Neural progenitor cell (in vitro differentiated cells): ENCODE results near the gene C4orf50. TPM values are rescaled to one million over a fixed set of nuclear protein-coding genes. Genes with fewer than 3 reads are reported as not detected.

ENCODE experiments used
- DNase-seq: peaks from one replicate; pipeline ENCODE4 v3.0.0-alpha.2; 2016; ENCODE audit warnings: low spot score
- H2AFZ ChIP-seq: fragments of 200-600 bp; sonication (generic); replicated peaks from 2 replicates; pipeline ENCODE4 v1.6.1; 2016; ENCODE audit warnings: antibody characterized with exemption
- H3F3A ChIP-seq: fragments of 200-600 bp; sonication (generic); 2 replicates; pipeline ENCODE4 v1.6.1; 2016; ENCODE audit warnings: antibody characterized with exemption, low read depth
- H3K27ac ChIP-seq: fragments of 200-600 bp; sonication (generic); 2 replicates; pipeline ENCODE4 v1.5.1; 2016; ENCODE audit warnings: mild to moderate bottlenecking
- H3K27me3 ChIP-seq: fragments of 200-600 bp; sonication (generic); 2 replicates; pipeline ENCODE4 v1.6.1; 2016; ENCODE audit warnings: mild to moderate bottlenecking, moderate library complexity
- H3K36me3 ChIP-seq: fragments of 200-600 bp; sonication (generic); 2 replicates; pipeline ENCODE4 v1.5.1; 2016
- H3K4me1 ChIP-seq: fragments of 200-600 bp; sonication (generic); 2 replicates; pipeline ENCODE4 v1.6.1; 2016; ENCODE audit warnings: mixed run types
- H3K4me2 ChIP-seq: fragments of 200-600 bp; sonication (generic); 2 replicates; pipeline ENCODE4 v1.6.1; 2016
- H3K4me3 ChIP-seq: fragments of 200-600 bp; sonication (generic); 2 replicates; pipeline ENCODE4 v1.5.1; 2016
- H3K79me2 ChIP-seq: fragments of 200-600 bp; sonication (generic); 2 replicates; pipeline ENCODE4 v1.6.1; 2016; ENCODE audit warnings: low read depth
- H3K9ac ChIP-seq: fragments of 200-600 bp; sonication (generic); 2 replicates; pipeline ENCODE4 v1.6.1; 2016
- H3K9me3 ChIP-seq: fragments of 200-600 bp; sonication (generic); 2 replicates; pipeline ENCODE4 v1.5.1; 2016; ENCODE audit warnings: low read depth
- H4K20me1 ChIP-seq: fragments of 200-600 bp; sonication (generic); 2 replicates; pipeline ENCODE4 v1.6.1; 2016; ENCODE audit warnings: low read depth
- H3K27ac Mint-ChIP-seq: 3 replicates; pipeline ENCODE4 v1.8.0; 2021; ENCODE audit warnings: mixed read lengths
- H3K27me3 Mint-ChIP-seq: 2 replicates; pipeline ENCODE4 v1.8.0; 2022; ENCODE audit warnings: low read depth, mild to moderate bottlenecking, inconsistent platforms, moderate library complexity, mixed read lengths; ENCODE audit not compliant: insufficient read depth
- H3K36me3 Mint-ChIP-seq: 3 replicates; pipeline ENCODE4 v1.8.0; 2021; ENCODE audit warnings: mixed read lengths
- H3K4me1 Mint-ChIP-seq: 3 replicates; pipeline ENCODE4 v1.8.0; 2021; ENCODE audit warnings: mixed read lengths
- H3K4me3 Mint-ChIP-seq: 3 replicates; pipeline ENCODE4 v1.8.0; 2021; ENCODE audit warnings: mild to moderate bottlenecking, moderate library complexity, mixed read lengths
- H3K9me3 Mint-ChIP-seq: 3 replicates; pipeline ENCODE4 v1.8.0; 2020; ENCODE audit warnings: mixed read lengths
- CTCF ChIP-seq: fragments of 200-600 bp; sonication (generic); IDR thresholded peaks from 2 replicates; pipeline ENCODE4 v1.5.1; 2017; ENCODE audit warnings: antibody characterized with exemption, mild to moderate bottlenecking
- EZH2 ChIP-seq: fragments of 200-600 bp; sonication (generic); IDR thresholded peaks from 2 replicates; pipeline ENCODE4 v1.6.1; 2017; ENCODE audit warnings: antibody characterized with exemption, mild to moderate bottlenecking, moderate library complexity
- EZH2phosphoT487 ChIP-seq: fragments of 200-600 bp; sonication (generic); IDR thresholded peaks from 2 replicates; pipeline ENCODE4 v1.6.1; 2017; ENCODE audit warnings: antibody characterized with exemption
- total RNA-seq: library from RNA; depleted of rRNA; stranded (reverse); fragments of >200 nt; gene quantifications from 2 replicates; pipeline ENCODE4 v1.2.3, GENCODE V29; 2015; ENCODE audit warnings: low replicate concordance

C4orf50 gene
- total RNA-seq, 1 donor from 2014 or later = 0.32 TPM

DNA sequence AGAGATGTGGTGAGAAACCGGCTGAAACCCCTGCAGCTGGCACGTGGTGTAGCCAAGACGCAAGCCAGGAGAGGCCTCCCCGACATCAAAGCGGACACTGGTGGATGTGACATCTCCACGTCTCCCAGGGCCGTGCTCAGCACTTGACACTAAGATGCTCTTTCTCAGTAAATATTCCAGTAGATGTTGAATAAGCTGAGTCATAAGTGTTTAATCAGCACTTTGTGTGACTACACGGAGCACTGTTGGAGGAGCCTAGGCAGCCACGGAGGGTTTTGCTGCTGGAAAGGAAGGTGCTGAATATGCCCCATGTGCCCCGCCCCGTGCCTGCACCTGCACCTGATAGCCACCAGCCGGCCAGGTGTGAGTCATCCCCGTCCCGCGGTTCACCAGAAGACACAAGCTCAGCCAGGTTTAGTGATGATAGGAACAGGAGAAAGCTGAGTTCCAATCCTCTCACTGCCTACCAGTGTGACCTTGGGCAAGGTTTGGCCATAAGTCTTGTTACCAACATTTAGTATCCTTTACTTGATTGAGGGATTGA lies 29.0 kb upstream of the C4orf50 start:
- DNase-seq = no peak
- H3K36me3 Mint-ChIP-seq = no peaks in the 10 kb centered on the region
- H3K9me3 Mint-ChIP-seq = no peaks in the 10 kb centered on the region
- no peak overlapping the region for H2AFZ ChIP-seq
- no peak overlapping the region for H3K4me2 ChIP-seq
- H3K9me3 ChIP-seq = no peaks in the 10 kb centered on the region
- H3K27ac ChIP-seq = no peak overlapping the region
- no peaks in the 10 kb centered on the region for H3F3A ChIP-seq
- no peak overlapping the region for H3K4me3 Mint-ChIP-seq
- H3K4me1 ChIP-seq = peaks cover 5% of the 10 kb centered on the region
- H4K20me1 ChIP-seq = no peaks in the 10 kb centered on the region
- H3K4me1 Mint-ChIP-seq = peaks cover 5% of the 10 kb centered on the region
- no peak overlapping the region for H3K9ac ChIP-seq
- H3K4me3 ChIP-seq = no peak overlapping the region
- no peaks in the 10 kb centered on the region for H3K36me3 ChIP-seq
- H3K27me3 Mint-ChIP-seq = peaks cover 2% of the 10 kb centered on the region
- no peak overlapping the region for H3K27ac Mint-ChIP-seq
- TF ChIP-seq EZH2phosphoT487 (no peak), CTCF (no peak), EZH2 (no peak)
- no peaks in the 10 kb centered on the region for H3K79me2 ChIP-seq
- no peaks in the 10 kb centered on the region for H3K27me3 ChIP-seq

GRCh38 chr4:6046526-6047129 lies 28.4 kb upstream of the C4orf50 start:
- Histone ChIP-seq H3K9me3 (no peaks in the 10 kb centered on the region), H2AFZ (no peak overlapping the region), H4K20me1 (no peaks in the 10 kb centered on the region), H3K27ac (no peak overlapping the region), H3K36me3 (no peaks in the 10 kb centered on the region), H3K27me3 (no peaks in the 10 kb centered on the region), H3K9ac (no peak overlapping the region), H3K4me2 (no peak overlapping the region), H3F3A (no peaks in the 10 kb centered on the region), H3K4me3 (no peak overlapping the region), H3K79me2 (no peaks in the 10 kb centered on the region), H3K4me1 (peaks cover 5% of the 10 kb centered on the region)
- no peaks in the 10 kb centered on the region for H3K36me3 Mint-ChIP-seq
- H3K9me3 Mint-ChIP-seq = no peaks in the 10 kb centered on the region
- TF ChIP-seq EZH2phosphoT487 = no peak
- TF ChIP-seq EZH2 = no peak
- TF ChIP-seq CTCF = no peak
- no peak overlapping the region for H3K4me3 Mint-ChIP-seq
- H3K27ac Mint-ChIP-seq = no peak overlapping the region
- H3K27me3 Mint-ChIP-seq = peaks cover 2% of the 10 kb centered on the region
- no peak for DNase-seq
- H3K4me1 Mint-ChIP-seq = peaks cover 5% of the 10 kb centered on the region

DNA sequence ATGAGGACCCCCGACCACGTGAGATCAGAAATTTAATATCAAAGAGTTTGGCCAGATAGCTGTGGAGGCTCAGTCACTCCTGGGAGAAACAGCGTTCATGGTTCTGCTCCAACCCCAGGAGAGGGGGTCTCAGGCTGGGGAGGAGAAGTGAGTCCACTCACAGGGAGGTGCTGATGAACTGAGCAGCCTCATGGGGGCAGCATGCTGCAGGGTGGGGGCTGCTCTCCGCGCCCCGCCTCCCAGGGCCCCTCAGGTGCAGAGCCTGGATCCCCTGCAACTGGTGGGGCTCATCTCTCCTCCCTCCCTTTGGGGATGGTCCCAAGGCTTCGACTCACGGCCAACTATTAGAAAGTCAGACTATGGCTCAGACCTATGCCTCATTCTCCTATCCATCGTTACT lies 26.6 kb upstream of the C4orf50 start:
- DNase-seq = peak; percentile 55
- no peak overlapping the region for H3K4me3 Mint-ChIP-seq
- H3K9ac ChIP-seq = no peak overlapping the region
- no peaks in the 10 kb centered on the region for H3K4me1 ChIP-seq
- H3K9me3 Mint-ChIP-seq = no peaks in the 10 kb centered on the region
- H3K27me3 Mint-ChIP-seq = peaks cover 3% of the 10 kb centered on the region
- H3K4me2 ChIP-seq = no peak overlapping the region
- H3K27me3 ChIP-seq = no peaks in the 10 kb centered on the region
- peak; percentile 47 for TF ChIP-seq CTCF
- no peak for TF ChIP-seq EZH2
- no peak for TF ChIP-seq EZH2phosphoT487
- no peak overlapping the region for H3K27ac ChIP-seq
- no peak overlapping the region for H3K27ac Mint-ChIP-seq
- no peak overlapping the region for H2AFZ ChIP-seq
- no peaks in the 10 kb centered on the region for H3K36me3 Mint-ChIP-seq
- no peak overlapping the region for H3K4me3 ChIP-seq
- H3K4me1 Mint-ChIP-seq = no peaks in the 10 kb centered on the region
- no peaks in the 10 kb centered on the region for H3K79me2 ChIP-seq
- H3K9me3 ChIP-seq = no peaks in the 10 kb centered on the region
- no peaks in the 10 kb centered on the region for H3K36me3 ChIP-seq
- no peaks in the 10 kb centered on the region for H4K20me1 ChIP-seq
- H3F3A ChIP-seq = no peaks in the 10 kb centered on the region
